Kidney (tissue), 14 donors: Measurements from ENCODE around the gene EEF1A1. TPM values are rescaled to one million over a fixed set of nuclear protein-coding genes. Genes with fewer than 3 reads are reported as not detected.

Experiments
- DNase-seq, 5 donors: peaks; one replicate each; pipeline ENCODE4 v3.0.0-alpha.2; 2013 to 2020
- FAIRE-seq: peaks from 2 replicates; lab custom pipeline; 2012; peaks lifted over from hg19 to GRCh38; lab: Jason Lieb, UNC
- H3K27ac ChIP-seq, 2 donors: one replicate each; pipeline ENCODE4 v1.7.0; 2013; ENCODE audit warnings: low read depth in 2 of 2, low read length in 2 of 2, inconsistent platforms in 1 of 2
- H3K27me3 ChIP-seq: one replicate; pipeline ENCODE4 v1.7.1; 2013; ENCODE audit warnings: low read length, inconsistent platforms; ENCODE audit not compliant: control insufficient read depth, insufficient read depth
- H3K36me3 ChIP-seq, 3 donors: one replicate each; pipeline versions ENCODE4 v1.7.0 to v1.7.1; 2013; ENCODE audit warnings: low read length in 3 of 3, control low read depth in 1 of 3, inconsistent platforms in 1 of 3; ENCODE audit not compliant: insufficient read depth in 3 of 3, control insufficient read depth in 2 of 3
- H3K4me1 ChIP-seq, 3 donors: one replicate each; pipeline versions ENCODE4 v1.7.0 to v1.7.1; 2013; ENCODE audit warnings: low read length in 3 of 3, inconsistent platforms in 1 of 3, low read depth in 1 of 3; ENCODE audit not compliant: control insufficient read depth in 2 of 3, insufficient read depth in 2 of 3
- H3K4me3 ChIP-seq, 3 donors: one replicate each; pipeline versions ENCODE4 v1.7.0 to v1.8.1; 2013; ENCODE audit warnings: low read length in 3 of 3, control low read depth in 1 of 3, inconsistent platforms in 1 of 3
- H3K9ac ChIP-seq, 3 donors: one replicate each; pipeline versions ENCODE4 v1.7.0 to v1.7.1; 2013; ENCODE audit warnings: low read length in 3 of 3, control low read depth in 1 of 3, inconsistent platforms in 1 of 3
- H3K9me3 ChIP-seq, 3 donors: one replicate each; pipeline versions ENCODE4 v1.7.0 to v1.7.1; 2013; ENCODE audit warnings: low read length in 3 of 3, control low read depth in 1 of 3, inconsistent platforms in 1 of 3; ENCODE audit not compliant: control insufficient read depth in 2 of 3, insufficient read depth in 1 of 3
- CTCF ChIP-seq: IDR thresholded peaks from 3 replicates; pipeline ENCODE4 v1.5.1; 2012; ENCODE audit warnings: mild to moderate bottlenecking, moderate library complexity, borderline replicate concordance; ENCODE audit not compliant: insufficient read depth; ENCODE audit errors: extremely low read depth
- intact Hi-C: fragments of 100-400 bp; cut with DNase I; formaldehyde crosslinking; loops from one replicate; pipeline ENCODE4 v1.11.1; 2022
- polyA plus RNA-seq: library from polyadenylated mRNA; stranded (reverse); fragments of 350-450 nt; fragmentation: Illumina TruSeq; extraction: RNeasy Lipid Tissue Mini Kit (QIAGEN cat#74804); gene quantifications from one replicate; pipeline ENCODE4 v1.2.3, GENCODE V29; 2014; ENCODE audit warnings: low read depth, low replicate concordance; ENCODE audit not compliant: insufficient read depth
- total RNA-seq: library from RNA; stranded (reverse); fragmentation: NEBNext Ultra II Directional; extraction: Animal tissue kit (Norgen Biotek cat#: 25700); gene quantifications from one replicate; pipeline ENCODE4 v1.2.1, GENCODE V29; 2021
- donor health status: control.
- donor health status: control.
- donor health status: control.
- donor health status: control.
- donor health status: control.
- donor health status: DM: yes; HTN: yes; CAD: no.
- donor health status: Normal renal cell carcinoma (clear cell type).

EEF1A1 gene
- total and polyA plus RNA-seq, 2 donors from 2014 or later: 9,725 to 10,277 TPM

DNA sequence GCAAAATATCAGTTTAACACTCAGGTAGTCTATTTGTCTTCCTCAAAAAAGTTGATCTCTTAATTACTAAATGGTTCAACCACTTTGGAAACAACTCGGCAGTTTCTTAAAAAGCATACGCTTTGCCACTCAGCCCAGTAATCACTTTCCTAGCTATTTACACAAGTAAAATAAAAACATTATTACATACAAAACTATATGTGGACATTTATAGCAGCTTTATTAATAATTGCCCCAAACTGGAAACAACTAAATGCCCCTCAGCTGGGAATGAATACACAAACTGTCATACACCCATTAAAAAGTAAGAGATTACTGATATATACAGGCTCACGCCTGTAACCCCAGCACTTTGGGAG is 7.4 kb downstream of the EEF1A1 start:
- intact Hi-C loops: no loop called here
- TF ChIP-seq CTCF: no peak
- FAIRE-seq (no peak), DNase-seq (no peak)
- Histone ChIP-seq H3K9ac (no peak overlapping the region), H3K27me3 (no peaks in the 10 kb centered on the region), H3K4me1 (peaks cover 0 to 18% (median 13%) of the 10 kb centered on the region in 3 donors), H3K4me3 (no peak overlapping the region), H3K9me3 (no peaks in the 10 kb centered on the region), H3K36me3 (peaks cover 6 to 35% (median 12%) of the 10 kb centered on the region in 3 donors), H3K27ac (no peak overlapping the region)

DNA sequence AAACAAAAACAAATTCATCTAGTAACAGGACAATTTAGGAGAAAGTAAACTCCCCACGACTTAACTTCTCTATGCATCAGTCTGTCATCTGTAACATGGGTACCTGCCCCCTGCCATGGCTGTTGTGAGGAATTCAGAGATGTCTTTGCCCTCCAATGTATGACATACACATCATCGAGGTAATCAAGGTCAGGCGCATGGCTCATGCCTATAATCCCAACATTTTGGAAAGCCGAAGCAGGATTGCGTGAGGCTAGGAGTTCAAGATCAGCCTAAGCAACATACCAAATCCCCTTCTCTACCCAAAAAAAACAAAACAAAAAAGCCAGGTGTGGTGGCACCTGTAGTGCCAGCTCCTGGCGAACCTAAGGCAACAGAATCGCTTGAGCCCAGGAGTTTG is 9.0 kb downstream of the EEF1A1 start:
- Histone ChIP-seq H3K9me3 (no peaks in the 10 kb centered on the region), H3K4me3 (no peak overlapping the region), H3K27ac (no peak overlapping the region), H3K36me3 (peaks cover 2 to 21% (median 7%) of the 10 kb centered on the region in 3 donors), H3K9ac (no peak overlapping the region), H3K4me1 (peaks cover 0 to 13% (median 5%) of the 10 kb centered on the region in 3 donors), H3K27me3 (no peaks in the 10 kb centered on the region)
- TF ChIP-seq CTCF: no peak
- FAIRE-seq: no peak
- intact Hi-C loops: no loop called here
- no peak for DNase-seq

DNA sequence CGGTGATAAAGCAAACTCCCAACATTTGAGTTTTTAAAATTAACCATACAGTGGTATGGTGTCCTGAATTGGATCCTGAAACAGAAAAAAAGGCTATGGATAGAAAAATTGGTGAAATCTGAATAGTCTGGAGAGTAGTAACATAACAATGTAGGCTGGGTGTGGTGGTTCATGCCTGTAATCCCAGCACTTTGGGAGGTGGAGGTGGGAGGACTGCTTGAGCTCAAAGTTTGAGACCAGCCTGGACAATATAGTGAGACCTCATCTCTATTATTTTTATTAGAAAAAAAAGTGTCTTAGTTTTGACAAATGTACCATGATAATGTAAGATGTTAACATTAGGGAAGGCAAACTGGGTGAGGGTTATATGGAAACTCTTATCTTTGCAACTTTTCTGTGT is 11.0 kb downstream of the EEF1A1 start:
- intact Hi-C loops: no loop called here
- no peaks in the 10 kb centered on the region for H3K27me3 ChIP-seq
- peaks cover 0 to 2% (median 0%) of the 10 kb centered on the region in 3 donors for H3K36me3 ChIP-seq
- no peaks in the 10 kb centered on the region for H3K9me3 ChIP-seq
- DNase-seq (no peak), FAIRE-seq (no peak)
- TF ChIP-seq CTCF: no peak
- H3K4me3 ChIP-seq: no peak overlapping the region
- H3K27ac ChIP-seq: no peak overlapping the region
- no peak overlapping the region for H3K9ac ChIP-seq
- no peaks in the 10 kb centered on the region for H3K4me1 ChIP-seq

GRCh38 chr6:73508776-73509175 is 12.1 kb downstream of the EEF1A1 start:
- H3K9me3 ChIP-seq: no peaks in the 10 kb centered on the region
- H3K36me3 ChIP-seq: no peaks in the 10 kb centered on the region
- H3K27ac ChIP-seq: no peak overlapping the region
- no peaks in the 10 kb centered on the region for H3K27me3 ChIP-seq
- intact Hi-C loops: no loop called here
- no peak for FAIRE-seq
- no peak for DNase-seq
- TF ChIP-seq CTCF: no peak
- H3K4me3 ChIP-seq: no peak overlapping the region
- no peak overlapping the region for H3K9ac ChIP-seq
- no peaks in the 10 kb centered on the region for H3K4me1 ChIP-seq
